Measurements from ENCODE around the gene CFLAR.
"Not testable (repeated sequence)": the region's sequence is repeated elsewhere in the genome, so short reads cannot be mapped to it uniquely, and the experiment has no call there.

The CFLAR gene

GRCh38 chr2:201174687-201175086 lies 58.7 kb downstream of the CFLAR start:
- H3K27me3 ChIP-seq (ENCODE audit: insufficient read depth, low read depth, severe bottlenecking), result no peaks in the 10 kb centered on the region
- TF ChIP-seq CTCF (IDR thresholded peaks at IDR 0.05; ENCODE audit: low read depth, low read length), result no peak

DNA sequence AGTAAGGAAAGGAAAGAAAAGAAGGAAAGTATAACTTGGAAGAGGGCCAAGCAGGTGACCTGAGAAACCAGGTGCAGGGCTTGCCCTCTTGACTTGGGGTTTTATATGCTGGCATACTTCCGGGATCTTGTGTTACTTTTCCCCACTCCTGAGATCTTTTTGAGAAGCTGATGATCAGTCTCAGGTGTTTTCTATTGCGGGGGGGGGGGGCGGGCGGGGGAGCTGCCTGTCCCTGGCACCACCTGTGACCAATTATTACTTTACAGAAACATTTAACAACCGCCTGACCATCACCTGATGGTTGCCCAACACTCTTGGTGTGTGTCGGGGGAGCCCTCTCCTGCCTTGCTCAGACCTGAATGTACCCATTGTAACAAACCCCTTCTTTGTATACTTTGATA lies 60.1 kb downstream of the CFLAR start:
- Histone ChIP-seq H3K9me3 (ENCODE audit: severe bottlenecking) (no peaks in the 10 kb centered on the region), H3K36me3 (no peaks in the 10 kb centered on the region), H3K27ac (no peak overlapping the region), H3K4me3 (ENCODE audit: low read depth, low read length) (no peak overlapping the region), H3K27me3 (ENCODE audit: insufficient read depth, low read depth, severe bottlenecking) (no peaks in the 10 kb centered on the region)
- TF ChIP-seq CTCF (IDR thresholded peaks at IDR 0.05; ENCODE audit: low read depth, low read length), result no peak
- no peak for DNase-seq

More at GRCh38 chr2:201174687-201175086, 58.7 kb downstream of the CFLAR start:
- no peaks in the 10 kb centered on the region for H3K36me3 ChIP-seq
- DNase-seq, result no peak
- H3K9me3 ChIP-seq (ENCODE audit: severe bottlenecking), result no peaks in the 10 kb centered on the region
- no peak overlapping the region for H3K27ac ChIP-seq
- no peak overlapping the region for H3K4me3 ChIP-seq (ENCODE audit: low read depth, low read length)

DNA sequence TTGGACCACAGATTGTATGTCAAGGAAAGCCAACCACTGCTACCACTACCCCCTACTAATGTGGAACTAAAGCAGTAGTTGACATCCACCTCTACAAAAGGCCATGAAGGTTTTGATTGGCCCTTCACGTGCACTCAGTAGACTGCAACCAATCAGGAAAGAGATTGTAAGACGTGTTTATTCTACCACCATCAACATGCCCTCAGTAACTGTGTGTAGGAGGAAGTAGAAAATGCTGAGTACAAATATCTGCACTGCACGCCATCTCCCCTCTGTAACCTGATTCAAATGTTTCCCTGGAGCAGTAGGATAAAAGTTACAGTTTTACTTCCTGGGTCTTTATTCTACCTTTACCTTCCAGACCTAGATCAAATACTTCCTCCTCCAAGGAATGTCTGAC lies 64.0 kb downstream of the CFLAR start:
- no peak overlapping the region for H3K4me3 ChIP-seq (ENCODE audit: low read depth, low read length)
- no peak for TF ChIP-seq CTCF (IDR thresholded peaks at IDR 0.05; ENCODE audit: low read depth, low read length)
- DNase-seq, result no peak

DNA sequence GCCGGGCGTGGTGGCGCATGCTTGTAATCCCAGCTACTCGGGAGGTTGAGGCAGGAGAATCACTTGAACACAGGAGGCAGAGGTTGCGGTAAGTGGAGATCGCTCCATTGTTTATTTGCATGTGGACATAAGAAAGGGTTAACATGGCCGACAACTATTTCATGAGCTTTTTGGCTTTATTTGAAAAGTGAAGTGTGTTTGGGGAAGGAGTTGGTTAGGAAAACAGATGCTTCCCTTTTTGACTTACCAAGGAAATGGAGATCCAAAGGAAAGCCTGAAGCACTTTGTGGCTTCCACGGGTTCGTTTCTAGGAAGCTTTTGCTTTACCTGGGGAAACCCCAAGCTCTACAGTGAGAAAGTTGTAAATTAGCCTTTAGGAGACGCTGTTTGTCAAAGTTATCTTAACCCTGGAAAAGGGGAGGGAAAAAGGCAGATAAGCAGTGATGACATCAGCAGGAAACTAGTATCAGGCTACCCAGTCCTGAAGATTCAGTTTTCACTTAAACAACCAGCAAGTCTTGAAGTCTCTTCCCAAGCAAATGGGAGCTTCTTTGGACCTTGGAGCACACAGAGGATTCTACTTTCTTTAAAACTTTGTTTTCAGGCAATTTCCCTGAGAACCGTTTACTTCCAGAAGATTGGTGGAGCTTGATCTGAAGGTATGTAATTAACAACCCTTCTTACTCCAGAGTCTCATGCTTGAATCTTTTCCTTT lies 66.8 kb downstream of the CFLAR start, which contains the start of gene CASP10:
Gene CASP10 (plus strand): TSS at position 492 of the 715 bp plus-strand sequence. CDS start 2,637 bp downstream, outside the sequence.
- Histone ChIP-seq H3K4me3 (ENCODE audit: low read depth, low read length) (no peak within 1 kb of the TSS), H3K9me3 (ENCODE audit: severe bottlenecking) (no peaks in the 10 kb centered on the region), H3K27me3 (ENCODE audit: insufficient read depth, low read depth, severe bottlenecking) (no peaks in the 10 kb centered on the region), H3K27ac (no peak within 1 kb of the TSS), H3K36me3 (no peaks in the 10 kb centered on the region)
- TF ChIP-seq CTCF (IDR thresholded peaks at IDR 0.05; ENCODE audit: low read depth, low read length), result no peak
- DNase-seq, result no peak

More for the DNA sequence above, 64.0 kb downstream of the CFLAR start:
- no peaks in the 10 kb centered on the region for H3K9me3 ChIP-seq (ENCODE audit: severe bottlenecking)
- H3K27me3 ChIP-seq (ENCODE audit: insufficient read depth, low read depth, severe bottlenecking), result no peaks in the 10 kb centered on the region
- no peaks in the 10 kb centered on the region for H3K36me3 ChIP-seq
- no peak overlapping the region for H3K27ac ChIP-seq

DNA sequence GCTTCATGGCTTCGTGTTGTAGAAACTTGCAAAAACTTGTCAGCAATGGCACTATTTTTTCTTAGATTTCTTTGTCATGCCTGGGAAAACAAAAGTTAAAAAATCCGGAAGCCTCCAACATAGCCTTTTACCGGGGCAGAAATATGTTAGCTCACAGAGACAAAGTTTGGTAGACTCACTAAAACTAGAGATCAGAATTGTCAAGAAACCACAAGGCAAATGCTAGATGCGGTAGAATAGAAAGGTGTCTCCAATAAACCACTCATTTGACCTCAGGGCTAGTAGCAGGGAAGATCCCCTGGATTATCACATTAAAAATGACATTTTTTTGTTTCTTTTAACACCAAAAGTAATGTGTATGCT lies 67.4 kb downstream of the CFLAR start:
- H3K27ac ChIP-seq, result no peak overlapping the region
- no peaks in the 10 kb centered on the region for H3K27me3 ChIP-seq (ENCODE audit: insufficient read depth, low read depth, severe bottlenecking)
- no peak overlapping the region for H3K4me3 ChIP-seq (ENCODE audit: low read depth, low read length)
- H3K36me3 ChIP-seq, result no peaks in the 10 kb centered on the region
- no peak for TF ChIP-seq CTCF (IDR thresholded peaks at IDR 0.05; ENCODE audit: low read depth, low read length)
- H3K9me3 ChIP-seq (ENCODE audit: severe bottlenecking), result no peaks in the 10 kb centered on the region
- DNase-seq, result no peak

DNA sequence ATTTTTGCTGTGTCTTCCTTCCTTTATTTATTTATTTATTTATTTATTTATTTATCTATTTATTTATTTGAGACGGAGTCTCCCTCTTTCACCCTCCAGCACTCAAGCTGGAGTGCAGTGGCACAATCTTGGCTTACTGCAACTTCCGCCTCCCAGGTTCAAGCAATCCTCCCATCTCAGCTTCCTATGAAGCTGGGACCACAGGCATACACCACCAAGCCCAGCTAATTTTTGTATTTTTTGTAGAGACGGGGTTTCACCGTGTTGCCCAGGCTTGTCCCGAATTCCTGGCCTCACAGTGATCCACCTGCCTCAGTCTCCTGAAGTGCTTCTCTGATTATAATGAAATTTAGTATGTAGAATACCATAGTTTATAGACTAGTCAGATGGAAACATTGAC lies 67.9 kb downstream of the CFLAR start:
- not testable (repeated sequence) for H3K4me3 ChIP-seq (ENCODE audit: low read depth, low read length); H3K9me3 ChIP-seq (ENCODE audit: severe bottlenecking); H3K27me3 ChIP-seq (ENCODE audit: insufficient read depth, low read depth, severe bottlenecking); DNase-seq; H3K27ac ChIP-seq; H3K36me3 ChIP-seq

DNA sequence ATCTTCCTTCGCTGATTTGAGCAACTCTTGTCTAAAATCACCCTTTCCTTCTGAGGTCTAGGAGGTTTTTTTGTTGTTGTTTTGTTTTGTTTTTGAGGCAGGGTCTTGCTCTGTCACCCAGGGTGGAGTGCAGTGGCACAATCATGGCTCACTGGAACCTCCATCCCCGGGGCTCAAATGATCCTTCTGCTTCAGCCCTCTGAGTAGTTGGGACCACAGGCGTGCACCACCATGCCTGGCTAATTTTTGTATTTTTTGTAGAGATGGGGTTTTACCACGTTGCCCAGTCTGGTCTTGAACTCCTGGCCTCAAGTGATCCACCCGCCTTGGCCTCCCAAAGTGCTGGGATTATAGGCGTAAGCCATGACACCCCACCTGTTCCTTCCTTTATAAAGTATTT lies 68.3 kb downstream of the CFLAR start:
- H3K27ac ChIP-seq; H3K4me3 ChIP-seq (ENCODE audit: low read depth, low read length); DNase-seq; H3K9me3 ChIP-seq (ENCODE audit: severe bottlenecking); H3K27me3 ChIP-seq (ENCODE audit: insufficient read depth, low read depth, severe bottlenecking); H3K36me3 ChIP-seq: not testable (repeated sequence)

All from WERI-Rb-1 (cell line).